HG03025 (cell line): ENCODE results near the gene TSR3.

Source experiments
- ATAC-seq: cut with Tn5 transposase; IDR thresholded peaks from one replicate; pipeline ENCODE4 v1.9.1; 2021; ENCODE audit warnings: mild to moderate bottlenecking, moderate library complexity; ENCODE audit not compliant: unreplicated experiment, low FRiP score

Gene TSR3

DNA sequence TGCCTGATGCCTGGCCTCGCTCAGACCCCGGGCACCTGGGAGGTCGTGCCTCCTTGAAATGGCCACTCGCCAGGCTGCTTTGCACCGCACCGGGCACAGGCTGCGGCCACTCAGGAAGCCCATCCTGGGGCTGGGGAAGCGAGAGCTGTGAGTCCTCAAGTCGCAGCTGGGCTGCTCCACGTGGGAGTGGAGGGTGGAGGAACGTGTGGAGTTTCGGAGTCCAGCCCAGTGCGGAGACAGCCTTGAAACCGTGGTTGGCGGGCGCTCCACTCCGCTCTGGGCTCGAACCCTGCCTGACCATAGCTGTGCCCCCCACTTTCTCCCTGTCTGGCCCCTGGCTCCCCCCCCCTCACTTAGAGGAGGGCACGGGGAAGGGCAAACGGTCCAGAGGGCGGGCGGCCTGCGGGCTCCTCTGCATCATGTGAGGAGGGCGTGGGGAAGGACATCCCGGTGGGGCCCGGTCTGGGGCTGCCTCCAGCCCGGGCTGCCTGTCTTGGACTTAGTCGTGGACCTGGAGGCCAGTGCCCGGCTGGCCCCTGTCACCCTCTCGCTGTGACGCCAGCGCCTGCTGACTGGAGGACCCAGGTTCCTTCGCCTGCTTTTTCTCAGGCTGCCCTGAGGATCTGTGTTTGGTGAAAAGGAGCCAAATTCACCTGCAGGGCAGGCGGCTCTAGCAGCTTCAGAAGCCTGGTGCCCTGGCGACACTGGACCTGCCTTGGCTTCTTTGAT, 39.8 kb downstream of the TSR3 start:
- no peak for ATAC-seq

GRCh38 chr16:1311212-1311737, 40.4 kb downstream of the TSR3 start:
- ATAC-seq: no peak

DNA sequence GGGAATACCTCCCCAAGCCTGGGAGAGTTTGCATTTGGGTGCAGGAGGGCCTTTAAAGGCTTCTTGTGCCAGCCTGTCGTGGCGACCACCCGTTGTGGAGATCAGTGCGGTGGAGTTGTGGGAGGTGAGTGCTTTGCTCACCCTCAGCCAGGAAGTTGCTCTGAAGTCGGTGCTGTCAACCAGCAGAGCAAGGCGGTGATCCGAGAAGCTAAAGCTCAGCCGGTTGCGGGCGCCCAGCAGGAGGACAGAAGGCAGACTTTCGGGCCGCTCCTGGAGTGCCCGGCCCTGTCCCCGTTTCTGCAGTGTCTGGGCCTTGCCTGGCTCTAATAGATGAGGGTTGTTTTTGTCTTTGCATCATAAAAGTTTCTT, 40.9 kb downstream of the TSR3 start:
- ATAC-seq: no peak

DNA sequence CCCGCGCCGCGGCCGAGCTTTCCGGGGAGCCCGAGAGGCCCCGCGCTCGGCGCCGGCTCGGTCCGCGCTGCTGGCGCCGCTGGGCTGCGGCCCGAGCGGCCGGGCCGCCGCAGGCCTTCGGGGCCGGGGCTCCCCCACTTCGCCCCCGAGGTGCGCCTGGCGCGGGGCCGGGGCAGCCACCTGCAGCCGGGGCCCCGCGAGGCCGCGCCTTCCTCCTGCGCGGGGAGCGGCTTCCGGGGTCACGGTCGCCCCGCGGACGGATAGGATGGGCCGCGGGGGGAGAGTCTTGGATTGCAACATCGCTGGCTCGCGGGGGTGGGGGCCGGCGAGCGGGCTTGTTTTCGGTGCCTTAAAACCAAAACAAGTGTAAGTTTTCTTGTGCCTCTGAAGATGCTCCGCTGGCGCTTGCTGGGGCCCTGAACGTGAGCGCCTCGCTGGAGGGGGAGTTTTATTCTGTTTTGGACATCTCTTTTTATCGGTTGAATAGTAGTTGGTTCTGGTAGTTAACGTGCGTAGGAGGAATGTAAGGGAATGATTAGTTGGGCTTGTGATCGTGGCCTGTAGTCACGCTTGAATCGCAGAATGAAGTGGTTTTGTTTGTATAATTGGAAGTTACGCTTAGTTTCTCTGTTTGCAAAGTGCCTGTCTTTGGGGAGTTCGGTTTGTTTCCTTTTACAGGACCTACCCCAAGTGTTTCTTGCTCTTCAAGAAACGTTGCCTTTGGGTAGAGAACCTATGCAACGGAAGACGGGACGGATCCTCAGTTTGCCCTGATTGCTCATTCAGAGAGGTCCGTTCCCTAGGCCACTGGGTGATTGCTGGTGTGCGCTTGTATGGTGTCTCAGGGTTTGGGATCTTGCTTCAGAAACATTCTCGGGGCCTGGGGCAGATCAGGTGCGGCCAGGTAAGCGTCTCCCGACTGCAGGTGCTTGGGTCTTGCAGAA, 41.5 kb downstream of the TSR3 start:
- peak; percentile 8 for ATAC-seq

- peak; percentile 51 for ATAC-seq
Measured at GRCh38 chr16:1308977-1309885, 42.4 kb downstream of the TSR3 start, which contains the start of gene UBE2I. Gene UBE2I (plus strand): TSS chr16:1309636. CDS start chr16:1314031, 4,395 bp downstream.

DNA sequence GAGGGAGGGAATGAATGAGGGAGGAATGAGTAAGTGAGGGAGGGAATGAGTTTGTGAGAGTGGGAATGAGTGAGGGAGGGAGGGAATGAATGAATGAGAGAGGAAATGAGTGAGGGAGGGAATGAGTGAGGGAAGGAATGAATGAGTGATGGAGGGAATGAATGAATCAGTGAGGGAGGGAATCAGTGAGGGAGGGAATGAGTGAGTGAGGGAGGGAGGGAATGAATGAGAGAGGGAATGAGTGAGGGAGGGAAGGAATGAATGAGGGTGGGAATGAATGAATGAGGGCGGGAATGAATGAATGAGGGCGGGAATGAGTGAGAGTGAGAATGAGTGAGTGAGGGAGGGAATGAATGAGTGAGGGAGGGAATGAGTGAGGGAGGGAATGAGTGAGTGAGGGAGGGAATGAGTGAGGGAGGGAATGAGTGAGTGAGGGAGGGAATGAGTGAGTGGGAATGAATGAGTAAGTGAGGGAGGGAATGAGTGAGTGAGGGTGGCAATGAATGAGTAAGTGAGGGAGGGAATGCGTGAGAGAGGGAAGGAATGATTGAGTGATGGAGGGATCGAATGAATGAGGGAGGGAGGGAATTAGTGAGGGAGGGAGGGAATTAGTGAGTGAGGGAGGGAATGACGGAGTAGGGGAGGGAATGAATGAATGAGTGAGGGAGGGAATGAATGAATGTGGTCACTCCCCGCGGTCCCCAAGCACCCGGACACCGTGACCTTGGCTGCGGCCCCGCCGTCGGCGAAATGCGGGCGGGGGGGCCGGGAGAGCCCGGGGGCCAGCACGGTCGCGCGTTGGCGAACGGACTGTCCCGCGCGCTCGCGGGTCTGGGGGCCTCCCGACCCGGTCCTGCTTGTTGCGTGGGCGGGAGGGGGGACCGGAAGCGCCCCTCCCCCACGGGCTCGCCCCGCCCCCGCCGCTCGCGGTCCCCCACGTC, 43.4 kb downstream of the TSR3 start:
- peak; percentile 9 for ATAC-seq

GRCh38 chr16:1306334-1306733, 45.3 kb downstream of the TSR3 start:
- ATAC-seq: no peak

DNA sequence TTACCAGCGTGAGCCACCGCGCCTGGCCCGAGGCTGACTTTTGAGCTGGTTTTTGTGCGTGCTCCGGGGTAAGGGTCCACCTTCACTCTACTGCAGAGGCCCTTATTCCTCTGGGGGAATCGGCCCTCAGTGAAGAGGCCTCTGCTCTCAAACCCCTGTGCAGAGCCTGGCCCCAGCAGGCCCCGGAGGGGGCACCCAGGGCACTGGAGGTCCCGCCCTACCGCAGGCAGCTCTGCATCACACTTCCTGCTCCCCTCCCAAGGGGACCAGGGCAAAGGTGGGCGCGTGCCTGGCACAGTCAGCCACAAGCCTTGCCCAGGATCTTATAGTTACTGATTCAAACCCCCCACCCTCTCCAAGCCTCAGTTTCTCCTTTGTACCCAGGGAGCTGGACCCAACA, 45.9 kb downstream of the TSR3 start:
- ATAC-seq: no peak

GRCh38 chr16:1301562-1301961, 50.1 kb downstream of the TSR3 start:
- no peak for ATAC-seq

DNA sequence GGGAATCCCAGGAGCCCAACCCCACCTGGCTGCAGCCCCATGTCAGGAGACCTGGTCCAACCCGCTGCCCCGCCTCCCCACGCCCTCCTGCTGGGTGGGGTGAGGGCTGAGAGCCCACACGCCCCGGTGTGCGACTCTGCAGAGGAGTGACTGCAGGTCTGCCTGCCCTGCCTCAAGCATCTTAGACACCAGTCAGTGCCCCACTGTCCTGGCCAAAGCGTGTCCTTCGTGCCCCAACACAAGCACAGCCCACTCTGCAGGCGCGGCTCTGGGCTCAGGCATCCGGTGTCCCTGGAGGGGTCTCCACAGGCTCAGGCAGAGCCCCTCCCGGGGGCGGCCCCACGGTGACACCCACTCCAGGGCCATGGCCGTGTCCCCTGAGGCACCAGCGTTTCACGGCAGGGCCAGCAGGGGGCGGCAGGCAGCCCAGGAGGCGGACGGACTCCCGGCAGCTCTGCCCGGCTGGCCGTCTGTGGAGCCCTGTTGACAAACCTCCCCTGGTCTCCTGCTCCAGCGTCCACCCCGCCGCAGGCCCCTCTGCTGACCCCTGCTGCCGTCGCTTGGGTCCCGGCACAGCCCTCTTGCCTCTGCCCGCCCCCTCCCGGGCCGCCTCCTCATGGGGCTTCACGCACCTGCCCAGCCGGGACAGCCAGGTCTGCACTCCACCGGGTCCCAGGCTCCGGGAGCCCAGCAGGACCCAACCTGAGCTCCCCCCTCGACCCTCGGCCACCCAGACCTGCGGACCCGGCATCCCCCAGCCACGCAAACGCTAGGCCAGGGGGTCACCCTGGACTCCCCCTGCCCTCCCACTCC, 50.8 kb downstream of the TSR3 start:
- ATAC-seq: no peak

GRCh38 chr16:1299868-1300203, 51.8 kb downstream of the TSR3 start:
- no peak for ATAC-seq
